Thyroid gland (tissue), 4 donors: ENCODE measurements around the gene MRPL2. TPM values are rescaled to one million over a fixed set of nuclear protein-coding genes. Genes with fewer than 3 reads are reported as not detected.

Experiments used
- DNase-seq, 2 donors: peaks; one replicate each; pipeline ENCODE4 v3.0.0-alpha.2; 2019
- H3K27ac ChIP-seq, 3 donors: fragments of 200-600 bp; sonication (generic); 1 replicate in 2 of 3; 2 replicates in 1 of 3; pipeline ENCODE4 v1.5.1; 2016 to 2019; ENCODE audit warnings: mild to moderate bottlenecking in 1 of 3, moderate library complexity in 1 of 3
- H3K27me3 ChIP-seq: fragments of 200-600 bp; sonication (generic); one replicate; pipeline ENCODE4 v1.5.1; 2019
- H3K36me3 ChIP-seq, 2 donors: fragments of 200-600 bp; sonication (generic); one replicate each; pipeline ENCODE4 v1.5.1; 2016 to 2019
- H3K4me1 ChIP-seq, 2 donors: fragments of 200-600 bp; sonication (generic); one replicate each; pipeline ENCODE4 v1.5.1; 2017 to 2019
- H3K4me3 ChIP-seq, 3 donors: fragments of 200-600 bp; sonication (generic); replicated peaks in 1 of 3; 1 replicate in 2 of 3; 2 replicates in 1 of 3; pipeline ENCODE4 v1.5.1; 2016; ENCODE audit warnings: mild to moderate bottlenecking in 1 of 3
- H3K9me3 ChIP-seq: fragments of 200-600 bp; sonication (generic); one replicate; pipeline ENCODE4 v1.5.1; 2017
- CTCF ChIP-seq, 6 experiments: fragments of 200-600 bp in 3 of 6; fragments of 450-650 bp in 3 of 6; sonication (generic) in 3 of 6; IDR thresholded peaks; one replicate each; pipeline ENCODE4 v1.5.1; 2016 to 2019; ENCODE audit warnings: antibody characterized with exemption in 6 of 6, mild to moderate bottlenecking in 2 of 6, inconsistent platforms in 1 of 6, moderate library complexity in 1 of 6
- POLR2A ChIP-seq, 2 donors: fragments of 450-650 bp; IDR thresholded peaks; one replicate each; pipeline ENCODE4 v1.6.1; 2017; ENCODE audit warnings: antibody characterized with exemption in 2 of 2, mild to moderate bottlenecking in 2 of 2, moderate library complexity in 1 of 2
- WGBS, 2 donors: methylation state at CpG; one replicate each; pipeline ENCODE4 v1.1.5; 2017; 5-methylcytosine and 5-hydroxymethylcytosine counted together
- intact Hi-C: fragments of 100-400 bp; cut with DNase I; formaldehyde crosslinking; loops from one replicate; pipeline ENCODE4 v1.15.1; 2023
- total RNA-seq, 4 donors: library from RNA; depleted of rRNA; stranded (reverse); fragments of >200 nt; gene quantifications; one replicate each; pipeline ENCODE4 v1.2.3, GENCODE V29; 2016

Gene MRPL2
- total RNA-seq, 4 donors from 2014 or later, result 12.9 to 31.9 (median 17.7) TPM

- no peak overlapping the region for H3K27ac ChIP-seq
- TF ChIP-seq POLR2A (IDR thresholded peaks at IDR 0.05) (no peak), CTCF (IDR thresholded peaks at IDR 0.05) (no peak)
- no peaks in the 10 kb centered on the region for H3K9me3 ChIP-seq
- no peaks in the 10 kb centered on the region for H3K4me1 ChIP-seq
- no peak overlapping the region for H3K4me3 ChIP-seq
- intact Hi-C loops, result no loop called here
- no peak for DNase-seq
- H3K36me3 ChIP-seq, result peaks cover 38 to 47% of the 10 kb centered on the region in 2 donors
- no peaks in the 10 kb centered on the region for H3K27me3 ChIP-seq
- 84 to 86% methylated on average over 9 of the region's 9 CpGs for WGBS, 2 donors
Measured at GRCh38 chr6:43038727-43039126, 20.5 kb downstream of the MRPL2 start.

- Histone ChIP-seq H3K4me3 (no peak overlapping the region), H3K9me3 (no peaks in the 10 kb centered on the region), H3K27ac (no peak overlapping the region), H3K27me3 (no peaks in the 10 kb centered on the region), H3K36me3 (peaks cover 30 to 52% of the 10 kb centered on the region in 2 donors), H3K4me1 (no peaks in the 10 kb centered on the region)
- no peak for DNase-seq
- intact Hi-C loops, result no loop called here
- 93 to 100% methylated on average over 2 to 9 of the region's 9 CpGs for WGBS, 2 donors
- no peak for TF ChIP-seq POLR2A (IDR thresholded peaks at IDR 0.05)
- TF ChIP-seq CTCF (IDR thresholded peaks at IDR 0.05), result no peak
Measured at GRCh38 chr6:43037706-43038105, 21.5 kb downstream of the MRPL2 start.

- H3K27me3 ChIP-seq, result no peaks in the 10 kb centered on the region
- TF ChIP-seq CTCF (IDR thresholded peaks at IDR 0.05) (no peak), POLR2A (IDR thresholded peaks at IDR 0.05) (no peak)
- WGBS, 2 donors, result 88 to 100% methylated on average over 5 of the region's 5 CpGs
- no peaks in the 10 kb centered on the region for H3K4me1 ChIP-seq
- intact Hi-C loops, result no loop called here
- no peak overlapping the region for H3K4me3 ChIP-seq
- H3K27ac ChIP-seq, result no peak overlapping the region
- no peak for DNase-seq
- no peaks in the 10 kb centered on the region for H3K9me3 ChIP-seq
- H3K36me3 ChIP-seq, result peaks cover 28 to 50% of the 10 kb centered on the region in 2 donors
Measured at GRCh38 chr6:43037197-43037596, 22.0 kb downstream of the MRPL2 start.

GRCh38 chr6:43036712-43037111 is 22.5 kb downstream of the MRPL2 start:
- 93 to 95% methylated on average over 9 of the region's 9 CpGs for WGBS, 2 donors
- Histone ChIP-seq H3K4me1 (no peaks in the 10 kb centered on the region), H3K27ac (no peak overlapping the region), H3K27me3 (no peaks in the 10 kb centered on the region), H3K36me3 (peaks cover 28 to 50% of the 10 kb centered on the region in 2 donors), H3K4me3 (no peak overlapping the region), H3K9me3 (no peaks in the 10 kb centered on the region)
- TF ChIP-seq CTCF (IDR thresholded peaks at IDR 0.05) (no peak), POLR2A (IDR thresholded peaks at IDR 0.05) (no peak)
- intact Hi-C loops, result no loop called here
- no peak for DNase-seq

- H3K9me3 ChIP-seq, result no peaks in the 10 kb centered on the region
- no peak overlapping the region for H3K27ac ChIP-seq
- no peak overlapping the region for H3K4me3 ChIP-seq
- H3K36me3 ChIP-seq, result peaks cover 34 to 49% of the 10 kb centered on the region in 2 donors
- no peak for TF ChIP-seq CTCF (IDR thresholded peaks at IDR 0.05)
- TF ChIP-seq POLR2A (IDR thresholded peaks at IDR 0.05), result no peak
- no peak for DNase-seq
- no peaks in the 10 kb centered on the region for H3K4me1 ChIP-seq
- intact Hi-C loops, result no loop called here
- WGBS, 2 donors, result 71 to 85% methylated on average over 4 of the region's 4 CpGs
- H3K27me3 ChIP-seq, result no peaks in the 10 kb centered on the region
Measured at GRCh38 chr6:43035495-43036194, 23.6 kb downstream of the MRPL2 start.
